ENCODE measurements around the gene UCK2.

UCK2 gene

DNA sequence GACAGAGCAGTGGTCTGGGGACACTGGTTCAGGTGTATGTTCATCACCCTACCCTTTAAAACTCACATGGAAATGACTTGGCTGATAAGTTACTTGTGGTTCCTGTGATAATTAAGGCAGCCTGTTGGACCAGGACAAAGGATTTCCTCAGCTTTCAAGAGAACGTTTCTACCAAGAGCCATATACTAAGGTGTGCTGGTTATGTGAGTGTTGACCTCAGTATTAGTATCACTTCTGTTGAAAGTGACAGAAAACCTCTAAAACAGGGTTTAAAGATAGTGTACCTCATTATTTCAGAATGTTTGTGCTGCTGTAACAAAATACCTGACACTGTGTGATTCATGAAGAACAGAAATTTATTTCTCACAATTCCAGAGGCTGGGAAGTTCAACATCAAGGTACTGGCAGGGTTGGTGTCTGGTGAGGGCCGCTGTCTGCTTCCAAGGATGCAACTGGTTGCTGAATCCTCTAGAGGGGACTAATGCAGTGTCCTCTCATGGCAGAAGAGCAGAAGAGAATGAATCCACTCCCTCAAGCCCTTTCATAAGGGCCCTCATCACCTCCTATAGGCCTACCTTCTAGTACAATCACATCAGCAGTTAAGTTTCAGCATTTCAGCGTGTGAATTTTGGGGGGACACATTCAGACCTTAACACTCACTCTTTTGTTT is 54.9 kb downstream of the UCK2 start:
- TF ChIP-seq, protein P1, sequence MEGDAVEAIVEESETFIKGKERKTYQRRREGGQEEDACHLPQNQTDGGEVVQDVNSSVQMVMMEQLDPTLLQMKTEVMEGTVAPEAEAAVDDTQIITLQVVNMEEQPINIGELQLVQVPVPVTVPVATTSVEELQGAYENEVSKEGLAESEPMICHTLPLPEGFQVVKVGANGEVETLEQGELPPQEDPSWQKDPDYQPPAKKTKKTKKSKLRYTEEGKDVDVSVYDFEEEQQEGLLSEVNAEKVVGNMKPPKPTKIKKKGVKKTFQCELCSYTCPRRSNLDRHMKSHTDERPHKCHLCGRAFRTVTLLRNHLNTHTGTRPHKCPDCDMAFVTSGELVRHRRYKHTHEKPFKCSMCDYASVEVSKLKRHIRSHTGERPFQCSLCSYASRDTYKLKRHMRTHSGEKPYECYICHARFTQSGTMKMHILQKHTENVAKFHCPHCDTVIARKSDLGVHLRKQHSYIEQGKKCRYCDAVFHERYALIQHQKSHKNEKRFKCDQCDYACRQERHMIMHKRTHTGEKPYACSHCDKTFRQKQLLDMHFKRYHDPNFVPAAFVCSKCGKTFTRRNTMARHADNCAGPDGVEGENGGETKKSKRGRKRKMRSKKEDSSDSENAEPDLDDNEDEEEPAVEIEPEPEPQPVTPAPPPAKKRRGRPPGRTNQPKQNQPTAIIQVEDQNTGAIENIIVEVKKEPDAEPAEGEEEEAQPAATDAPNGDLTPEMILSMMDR (IDR thresholded peaks at IDR 0.05; ENCODE audit: low read depth, low read length) = no peak
- DNase-seq (ENCODE audit: extremely low read depth, low read depth) = no peak

DNA sequence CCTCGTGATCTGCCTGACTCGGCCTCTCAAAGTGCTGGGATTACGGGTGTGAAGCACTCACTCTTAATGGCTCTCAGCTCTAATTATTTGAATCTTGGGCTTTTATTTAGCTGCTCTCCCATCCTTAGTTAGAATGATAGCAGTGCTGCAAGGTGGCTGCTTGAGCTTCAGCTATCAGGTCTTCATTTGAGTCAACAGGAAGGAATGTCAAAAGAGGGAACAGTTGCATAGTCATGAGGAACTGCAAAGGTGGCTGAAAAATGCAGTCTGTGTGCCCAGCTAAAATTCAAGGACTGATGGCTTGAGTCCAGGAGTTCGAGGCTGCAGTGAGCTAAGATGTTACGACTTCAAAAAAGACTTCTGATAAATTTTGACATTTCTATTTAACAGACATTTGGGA is 55.6 kb downstream of the UCK2 start:
- TF ChIP-seq, protein P1 (IDR thresholded peaks at IDR 0.05; ENCODE audit: low read depth, low read length) = no peak
- no peak for DNase-seq (ENCODE audit: extremely low read depth, low read depth)

DNA sequence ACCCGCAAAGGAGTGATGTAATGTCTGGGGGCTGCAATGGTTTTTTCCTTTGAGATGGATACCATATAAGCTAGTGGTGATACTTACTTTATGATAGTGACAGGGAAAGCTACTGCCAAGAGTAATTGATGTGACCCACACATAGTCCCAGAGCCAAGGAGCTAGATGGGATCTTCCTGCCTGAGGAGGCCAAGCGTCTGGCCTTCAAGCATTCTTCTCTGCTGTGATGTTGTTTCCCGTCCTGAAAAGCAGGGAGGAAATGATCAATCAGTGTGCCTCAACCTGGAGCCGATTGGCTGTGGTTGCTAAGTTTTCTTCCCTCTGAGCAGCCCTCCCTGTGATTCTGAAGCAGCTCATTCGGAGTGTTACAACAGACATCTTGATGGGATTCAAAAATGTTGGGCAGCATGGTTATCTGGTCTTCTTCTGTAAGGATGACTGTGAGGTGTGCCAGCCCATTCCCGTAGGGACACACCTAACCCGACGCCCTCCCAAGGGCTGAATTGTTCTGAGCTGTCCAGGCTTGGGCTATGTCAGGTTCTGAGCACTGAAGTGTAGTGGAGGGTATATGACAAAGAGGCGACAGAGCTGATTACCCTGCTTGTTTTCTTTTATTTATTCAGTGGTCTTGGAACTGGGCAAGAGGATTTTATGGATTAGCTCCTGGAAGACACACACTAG is 56.7 kb downstream of the UCK2 start:
- no peak for DNase-seq (ENCODE audit: extremely low read depth, low read depth)
- TF ChIP-seq, protein P1 (IDR thresholded peaks at IDR 0.05; ENCODE audit: low read depth, low read length) = no peak

DNA sequence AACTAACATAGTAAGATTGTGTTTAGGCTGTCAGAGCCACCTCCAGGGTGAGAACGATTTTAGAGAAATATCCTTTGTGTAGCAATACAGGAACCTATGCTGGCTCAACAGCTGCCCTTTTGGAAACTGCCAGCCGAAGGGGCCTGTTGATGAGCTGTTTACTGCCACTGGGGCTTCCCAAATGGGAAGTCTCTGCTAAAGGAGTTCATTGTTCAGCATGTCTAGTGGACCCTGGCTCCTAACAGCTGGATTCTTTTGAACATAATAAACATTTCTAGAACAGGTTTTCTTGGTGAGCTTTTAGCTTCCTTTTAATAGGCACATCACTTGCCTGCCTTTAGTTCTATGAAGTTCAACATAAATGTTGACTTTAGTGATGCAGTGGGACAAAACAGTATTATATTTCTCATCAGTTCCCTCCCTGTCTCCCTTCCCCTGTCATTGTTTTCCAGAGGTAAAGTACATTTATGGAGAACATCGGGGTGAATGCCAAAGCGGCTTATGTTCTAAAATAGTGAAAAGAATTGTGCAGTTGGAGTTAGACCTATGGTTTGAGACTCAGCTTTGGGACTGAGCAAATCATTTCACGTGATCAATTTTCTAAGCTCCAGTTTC is 57.4 kb downstream of the UCK2 start:
- TF ChIP-seq, protein P1 (IDR thresholded peaks at IDR 0.05; ENCODE audit: low read depth, low read length) = no peak
- DNase-seq (ENCODE audit: extremely low read depth, low read depth) = no peak

DNA sequence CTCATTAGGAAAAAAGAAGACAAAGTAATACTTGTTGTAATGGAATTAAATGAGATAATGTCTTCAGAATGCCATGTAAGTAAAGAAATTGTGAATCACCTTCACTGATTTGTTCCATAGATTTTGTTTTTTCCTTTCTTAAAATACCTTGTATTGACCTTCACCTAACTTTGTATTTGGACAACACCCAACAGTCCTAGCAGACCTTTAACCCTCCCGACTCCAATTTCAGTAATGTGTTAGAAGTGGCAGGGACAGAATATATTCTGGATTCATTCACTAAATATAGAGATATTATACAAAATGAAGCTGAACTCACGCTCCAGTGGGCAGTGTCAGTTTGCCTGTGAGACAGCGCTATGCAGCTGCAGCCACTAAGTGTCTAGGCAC is 57.9 kb downstream of the UCK2 start:
- no peak for DNase-seq (ENCODE audit: extremely low read depth, low read depth)
- TF ChIP-seq, protein P1 (IDR thresholded peaks at IDR 0.05; ENCODE audit: low read depth, low read length) = no peak

DNA sequence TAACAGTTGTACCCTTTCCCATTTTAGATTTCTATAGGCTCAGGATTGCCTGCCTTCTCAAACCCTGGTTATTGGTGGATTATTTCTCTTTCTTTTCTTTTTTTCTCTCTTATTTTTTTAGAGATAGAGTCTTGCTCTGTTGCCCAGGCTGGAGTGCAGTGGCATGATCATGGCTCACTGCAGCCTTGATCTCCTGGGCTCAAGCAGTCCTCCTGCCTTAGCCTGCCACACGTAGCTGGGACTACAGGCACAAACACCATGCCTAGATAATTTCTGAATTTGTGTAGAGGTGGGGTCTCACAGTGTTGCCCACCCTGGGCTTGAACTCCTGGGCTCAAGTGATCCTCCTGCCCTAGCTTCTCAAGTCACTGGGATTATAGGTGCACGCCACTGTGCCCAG is 58.8 kb downstream of the UCK2 start:
- TF ChIP-seq, protein P1 (IDR thresholded peaks at IDR 0.05; ENCODE audit: low read depth, low read length) = no peak
- DNase-seq (ENCODE audit: extremely low read depth, low read depth) = no peak

DNA sequence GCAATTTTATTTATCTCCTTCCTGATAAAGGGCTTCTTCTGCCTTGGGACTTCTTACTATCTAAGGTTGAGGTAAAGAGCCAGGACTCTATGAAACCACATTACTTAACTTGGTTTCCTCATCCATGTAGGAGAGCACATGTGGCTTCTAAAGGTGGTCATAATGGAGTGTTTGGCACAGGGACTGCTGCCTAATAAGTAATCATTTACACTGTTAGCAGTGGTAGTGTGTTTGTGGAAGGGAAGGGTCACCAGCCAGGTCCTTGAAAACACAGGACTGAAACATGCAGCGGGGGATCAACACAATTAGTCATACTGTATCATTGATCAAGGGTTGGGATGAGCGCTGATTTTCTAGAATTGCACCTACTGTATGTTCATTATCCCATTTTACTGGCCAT is 59.6 kb downstream of the UCK2 start:
- no peak for DNase-seq (ENCODE audit: extremely low read depth, low read depth)
- TF ChIP-seq, protein P1 (IDR thresholded peaks at IDR 0.05; ENCODE audit: low read depth, low read length) = no peak
